SH-SY5Y (cell line): Measurements from ENCODE around the gene CSE1L.

Experiments
- GATA2 ChIP-seq: IDR thresholded peaks from 2 replicates; pipeline ENCODE4 v1.6.1; 2011; ENCODE audit warnings: mild to moderate bottlenecking, low read depth, low read length
- GATA3 ChIP-seq: IDR thresholded peaks from 2 replicates; pipeline ENCODE4 v1.6.1; 2011; ENCODE audit warnings: low read depth, mild to moderate bottlenecking, low read length, moderate library complexity

Gene CSE1L

GRCh38 chr20:49140411-49140810, 94.3 kb downstream of the CSE1L start:
- TF ChIP-seq GATA3 (no peak), GATA2 (no peak)

DNA sequence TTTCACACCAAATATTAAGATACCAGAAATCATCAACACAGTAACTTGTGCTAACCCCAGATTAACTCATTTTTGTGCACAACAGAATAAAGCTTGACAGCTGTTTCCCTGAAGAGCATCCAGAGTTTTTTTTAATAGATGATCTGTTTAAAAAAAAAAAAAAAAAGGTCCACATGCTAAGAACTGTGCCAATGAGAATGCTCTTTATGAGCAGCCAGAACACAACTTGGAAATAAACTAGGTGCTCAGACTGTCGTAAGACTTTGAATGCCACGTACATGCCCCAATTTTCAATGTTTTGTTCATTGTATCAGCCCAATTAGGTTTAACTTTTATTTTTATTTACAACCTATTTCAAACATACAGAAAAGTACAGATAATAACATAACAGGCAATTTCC, 94.7 kb downstream of the CSE1L start:
- TF ChIP-seq GATA3 (no peak), GATA2 (no peak)
